Peyer's patch (tissue), 4 donors: ENCODE measurements around the gene LDLRAD4. TPM values are rescaled to one million over a fixed set of nuclear protein-coding genes. Genes with fewer than 3 reads are reported as not detected.

Source experiments
- DNase-seq, 3 donors: peaks; one replicate each; pipeline ENCODE4 v3.0.0-alpha.2; 2017 to 2019
- H3K27ac ChIP-seq, 4 donors: fragments of 200-600 bp; sonication (generic); one replicate each; pipeline ENCODE4 v1.5.1; 2016 to 2019
- H3K27me3 ChIP-seq, 2 donors: fragments of 200-600 bp; sonication (generic); one replicate each; pipeline ENCODE4 v1.5.1; 2019
- H3K36me3 ChIP-seq, 3 donors: fragments of 200-600 bp; sonication (generic); one replicate each; pipeline ENCODE4 v1.5.1; 2016 to 2019
- H3K4me1 ChIP-seq, 4 donors: fragments of 200-600 bp; sonication (generic); one replicate each; pipeline ENCODE4 v1.5.1; 2016 to 2019
- H3K4me3 ChIP-seq, 4 donors: fragments of 200-600 bp; sonication (generic); 1 replicate in 3 of 4; 2 replicates in 1 of 4; pipeline ENCODE4 v1.5.1; 2016 to 2019; ENCODE audit warnings: mild to moderate bottlenecking in 1 of 4
- H3K9me3 ChIP-seq, 4 donors: fragments of 200-600 bp; sonication (generic); one replicate each; pipeline ENCODE4 v1.5.1; 2016 to 2019; ENCODE audit warnings: mild to moderate bottlenecking in 1 of 4
- POLR2A ChIP-seq, 2 donors: fragments of 450-650 bp; IDR thresholded peaks; one replicate each; pipeline ENCODE4 v1.5.1; 2017; ENCODE audit warnings: antibody characterized with exemption in 2 of 2, mild to moderate bottlenecking in 2 of 2, moderate library complexity in 2 of 2
- total RNA-seq, 4 donors: library from RNA; depleted of rRNA; stranded (reverse); fragments of >200 nt; gene quantifications; one replicate each; pipeline ENCODE4 v1.1.0, GENCODE V29; 2016
- TF ChIP-seq, protein P1 (sequence below), 6 experiments: fragments of 450-650 bp in 4 of 6; fragments of 200-600 bp in 2 of 6; sonication (generic) in 1 of 6; IDR thresholded peaks; one replicate each; pipeline ENCODE4 v1.5.1; 2017 to 2019; ENCODE audit warnings: antibody characterized with exemption in 6 of 6, mild to moderate bottlenecking in 3 of 6, moderate library complexity in 1 of 6

LDLRAD4 gene
- total RNA-seq, 4 donors from 2014 or later: 24.8 to 128 (median 50.0) TPM

DNA sequence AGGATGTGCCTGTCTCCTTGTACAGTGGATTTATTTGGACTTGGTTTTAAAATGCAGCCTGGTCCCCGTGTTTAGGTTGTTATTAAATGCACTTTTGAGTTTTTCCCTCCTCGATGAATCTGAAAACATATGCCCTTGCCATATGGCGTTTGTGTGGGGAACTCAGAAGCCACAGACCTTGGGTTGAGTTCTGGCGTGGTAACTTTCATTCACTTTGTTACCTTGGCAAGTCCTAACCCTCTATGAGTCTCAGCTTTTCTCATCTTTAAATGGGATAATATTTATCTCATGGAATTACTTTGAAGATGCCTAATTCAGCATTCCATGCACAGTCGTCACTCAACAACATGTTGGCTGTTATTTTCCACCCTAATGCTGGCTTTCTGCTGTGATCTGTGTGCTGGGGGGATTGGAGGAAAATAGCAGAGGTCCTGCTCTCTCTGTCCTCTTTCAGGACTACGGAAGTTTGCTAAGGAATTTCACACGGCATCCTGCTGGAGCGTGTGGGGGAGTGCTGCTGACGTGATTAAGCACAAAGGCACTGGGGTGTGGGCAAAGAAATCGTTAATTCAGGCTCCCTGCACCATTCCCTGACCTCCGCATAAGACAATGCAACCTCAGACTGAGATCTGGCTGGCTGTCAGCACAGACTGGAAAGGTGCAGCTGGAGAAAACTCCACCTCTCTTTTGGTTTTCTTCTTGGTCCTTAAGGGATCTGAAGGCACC is 61.7 kb downstream of the LDLRAD4 start:
- no peak for TF ChIP-seq POLR2A (IDR thresholded peaks at IDR 0.05)
- TF ChIP-seq, protein P1, sequence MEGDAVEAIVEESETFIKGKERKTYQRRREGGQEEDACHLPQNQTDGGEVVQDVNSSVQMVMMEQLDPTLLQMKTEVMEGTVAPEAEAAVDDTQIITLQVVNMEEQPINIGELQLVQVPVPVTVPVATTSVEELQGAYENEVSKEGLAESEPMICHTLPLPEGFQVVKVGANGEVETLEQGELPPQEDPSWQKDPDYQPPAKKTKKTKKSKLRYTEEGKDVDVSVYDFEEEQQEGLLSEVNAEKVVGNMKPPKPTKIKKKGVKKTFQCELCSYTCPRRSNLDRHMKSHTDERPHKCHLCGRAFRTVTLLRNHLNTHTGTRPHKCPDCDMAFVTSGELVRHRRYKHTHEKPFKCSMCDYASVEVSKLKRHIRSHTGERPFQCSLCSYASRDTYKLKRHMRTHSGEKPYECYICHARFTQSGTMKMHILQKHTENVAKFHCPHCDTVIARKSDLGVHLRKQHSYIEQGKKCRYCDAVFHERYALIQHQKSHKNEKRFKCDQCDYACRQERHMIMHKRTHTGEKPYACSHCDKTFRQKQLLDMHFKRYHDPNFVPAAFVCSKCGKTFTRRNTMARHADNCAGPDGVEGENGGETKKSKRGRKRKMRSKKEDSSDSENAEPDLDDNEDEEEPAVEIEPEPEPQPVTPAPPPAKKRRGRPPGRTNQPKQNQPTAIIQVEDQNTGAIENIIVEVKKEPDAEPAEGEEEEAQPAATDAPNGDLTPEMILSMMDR (IDR thresholded peaks at IDR 0.05): no peak
- Histone ChIP-seq H3K4me3 (no peak overlapping the region), H3K27ac (no peak overlapping the region), H3K27me3 (no peaks in the 10 kb centered on the region), H3K9me3 (no peaks in the 10 kb centered on the region), H3K4me1 (no peaks in the 10 kb centered on the region), H3K36me3 (peaks cover 0 to 16% (median 0%) of the 10 kb centered on the region in 3 donors)
- peak in 1 of 3 donors; percentile 23 for DNase-seq

DNA sequence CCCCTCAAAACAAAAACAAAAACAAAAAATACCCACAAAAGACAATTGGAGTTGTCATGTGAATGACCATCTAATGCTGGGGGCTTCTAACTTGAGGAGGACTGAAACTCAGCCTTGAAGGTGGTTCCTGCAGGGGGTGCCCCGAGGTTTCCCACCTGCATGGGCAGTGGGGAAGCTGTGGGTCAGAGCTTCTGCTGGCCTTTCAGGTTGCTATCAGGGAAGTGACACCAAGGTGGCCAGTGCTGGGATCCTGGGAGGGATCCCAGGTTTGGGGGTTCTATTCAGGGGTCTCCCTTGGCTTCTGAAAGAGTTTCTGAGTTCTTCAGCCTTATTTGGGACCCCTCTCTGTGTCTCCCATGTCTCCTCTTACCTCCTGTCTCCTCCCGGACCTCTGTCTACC is 62.8 kb downstream of the LDLRAD4 start:
- TF ChIP-seq POLR2A (IDR thresholded peaks at IDR 0.05): no peak
- TF ChIP-seq, protein P1 (IDR thresholded peaks at IDR 0.05): no peak
- Histone ChIP-seq H3K4me3 (no peak overlapping the region), H3K27ac (no peak overlapping the region), H3K9me3 (no peaks in the 10 kb centered on the region), H3K27me3 (no peaks in the 10 kb centered on the region), H3K36me3 (peaks cover 0 to 16% (median 0%) of the 10 kb centered on the region in 3 donors), H3K4me1 (no peaks in the 10 kb centered on the region)
- no peak for DNase-seq

DNA sequence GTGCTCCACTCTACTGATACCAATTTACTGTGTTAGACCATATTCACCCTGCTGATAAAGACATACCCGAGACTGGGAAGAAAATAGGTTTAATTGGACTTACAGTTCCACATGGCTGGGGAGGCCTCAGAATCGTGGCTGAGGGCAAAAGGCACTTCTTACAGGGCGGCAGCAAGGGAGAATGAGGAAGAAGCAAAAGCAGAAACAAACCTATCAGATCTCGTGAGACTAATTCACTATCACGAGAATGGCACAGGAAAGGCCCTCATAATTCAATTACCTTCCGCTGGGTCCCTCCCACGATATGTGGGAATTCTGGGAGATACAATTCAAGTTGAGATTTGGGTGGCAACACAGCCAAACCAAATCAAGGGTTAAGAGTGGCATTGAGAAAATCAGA is 65.2 kb downstream of the LDLRAD4 start:
- no peak for TF ChIP-seq POLR2A (IDR thresholded peaks at IDR 0.05)
- Histone ChIP-seq H3K27me3 (no peaks in the 10 kb centered on the region), H3K9me3 (no peaks in the 10 kb centered on the region), H3K4me1 (no peaks in the 10 kb centered on the region), H3K27ac (no peak overlapping the region), H3K36me3 (peaks cover 0 to 16% (median 0%) of the 10 kb centered on the region in 3 donors), H3K4me3 (no peak overlapping the region)
- DNase-seq: no peak

DNA sequence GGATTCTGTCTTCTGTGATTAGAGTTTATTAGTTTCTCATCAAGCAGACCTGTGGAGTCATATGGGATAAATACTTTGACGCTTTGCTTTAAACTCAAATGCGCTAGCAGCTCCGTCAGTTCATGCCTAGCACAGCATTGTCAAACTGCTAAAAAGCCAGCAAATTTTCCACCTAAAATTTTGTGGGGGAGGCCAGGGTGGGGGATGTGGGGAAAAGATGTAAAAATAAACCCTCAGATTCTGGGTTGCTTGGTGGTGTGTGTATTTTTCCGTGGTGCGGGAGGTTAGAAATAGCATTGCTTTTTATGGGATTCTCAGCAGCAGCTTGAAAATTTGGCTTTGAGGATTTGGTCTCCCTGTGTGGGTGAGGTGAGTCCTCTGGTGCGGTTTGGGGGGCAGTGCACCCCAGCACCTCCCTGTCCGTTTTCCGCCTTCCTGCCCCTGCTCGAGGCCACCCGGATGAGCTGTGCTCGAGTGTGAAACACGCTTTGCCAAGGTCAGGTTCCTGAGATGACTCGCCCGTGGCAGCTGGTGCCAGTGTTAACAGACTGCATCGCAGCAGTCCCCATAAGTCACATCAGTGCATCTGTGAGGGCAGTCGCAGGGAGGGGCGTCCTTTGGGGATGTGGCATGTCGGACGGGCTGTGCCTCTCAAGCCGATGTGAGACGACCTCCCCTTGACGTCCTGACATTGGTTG is 65.9 kb downstream of the LDLRAD4 start:
- H3K36me3 ChIP-seq: peaks cover 0 to 16% (median 0%) of the 10 kb centered on the region in 3 donors
- H3K27ac ChIP-seq: no peak overlapping the region
- H3K4me1 ChIP-seq: no peaks in the 10 kb centered on the region
- no peak for DNase-seq
- H3K4me3 ChIP-seq: no peak overlapping the region
- no peaks in the 10 kb centered on the region for H3K9me3 ChIP-seq
- no peaks in the 10 kb centered on the region for H3K27me3 ChIP-seq
- no peak for TF ChIP-seq POLR2A (IDR thresholded peaks at IDR 0.05)
- TF ChIP-seq, protein P1 (IDR thresholded peaks at IDR 0.05): no peak

DNA sequence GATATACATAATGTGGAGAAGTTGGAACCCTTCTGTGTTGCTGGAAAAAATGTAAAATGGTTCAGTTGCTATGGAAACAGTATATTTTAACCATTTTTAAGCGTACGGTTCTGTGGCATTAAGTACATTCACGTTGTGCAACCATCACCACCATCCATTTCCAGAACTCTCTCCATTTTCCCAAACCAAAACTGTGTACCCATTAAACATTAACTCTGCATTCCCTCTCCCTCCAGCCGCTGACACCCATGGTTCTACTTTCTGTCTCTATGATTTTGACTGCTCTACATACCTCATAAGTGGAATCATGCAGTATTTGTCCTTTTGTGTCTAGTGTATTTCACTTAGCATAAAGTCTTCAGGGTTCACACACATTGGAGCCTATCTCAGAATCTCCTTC is 67.3 kb downstream of the LDLRAD4 start:
- Histone ChIP-seq H3K9me3 (no peaks in the 10 kb centered on the region), H3K27me3 (no peaks in the 10 kb centered on the region), H3K27ac (no peak overlapping the region), H3K4me1 (no peaks in the 10 kb centered on the region), H3K36me3 (peaks cover 0 to 10% (median 0%) of the 10 kb centered on the region in 3 donors), H3K4me3 (no peak overlapping the region)
- DNase-seq: no peak
- TF ChIP-seq POLR2A (IDR thresholded peaks at IDR 0.05): no peak
- TF ChIP-seq, protein P1 (IDR thresholded peaks at IDR 0.05): no peak

DNA sequence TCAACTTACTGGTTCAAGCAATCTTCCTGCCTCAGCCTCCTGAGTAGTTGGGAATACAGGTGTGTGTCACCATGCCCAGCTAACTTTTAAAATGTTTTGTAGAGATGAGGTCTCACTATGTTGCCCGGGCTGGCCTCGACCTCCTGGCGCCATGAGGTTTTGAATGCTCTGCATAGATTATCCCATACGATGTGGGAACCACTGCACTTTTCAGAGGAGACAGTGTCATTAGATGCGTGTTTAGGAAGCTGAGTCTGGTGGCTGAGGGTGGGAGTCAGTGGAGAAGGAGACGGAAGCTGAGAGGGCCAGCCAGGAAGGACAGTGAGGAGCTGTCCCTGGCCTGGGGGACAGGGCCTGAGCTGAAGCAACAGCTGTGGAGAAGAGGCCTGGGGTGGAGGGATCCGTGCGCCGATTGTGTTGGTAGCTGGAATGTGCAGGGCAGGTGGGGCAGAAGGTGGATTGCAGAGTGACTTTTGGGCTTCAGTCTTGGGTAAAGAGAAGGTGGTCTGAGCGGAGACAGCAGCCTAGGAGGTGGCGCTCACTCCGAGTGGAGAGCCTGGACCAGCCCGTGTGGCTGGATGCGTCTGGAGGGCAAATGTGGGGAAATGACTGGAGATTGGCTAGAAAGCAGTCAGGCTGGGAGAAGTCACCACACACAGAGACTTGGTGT is 68.0 kb downstream of the LDLRAD4 start:
- Histone ChIP-seq H3K36me3 (peaks cover 0 to 3% (median 0%) of the 10 kb centered on the region in 3 donors), H3K4me1 (no peaks in the 10 kb centered on the region), H3K27ac (no peak overlapping the region), H3K9me3 (no peaks in the 10 kb centered on the region), H3K4me3 (no peak overlapping the region), H3K27me3 (no peaks in the 10 kb centered on the region)
- no peak for DNase-seq
- TF ChIP-seq POLR2A (IDR thresholded peaks at IDR 0.05): no peak
- TF ChIP-seq, protein P1 (IDR thresholded peaks at IDR 0.05): no peak
